SK-N-SH treated with all-trans-retinoic acid at 6 μM for 48 hours (cell line): Measurements from ENCODE around the gene PALD1.

Experiments
- ATAC-seq: fragments of 200-7000 bp; cut with Tn5 transposase; 3 replicates; pipeline ENCODE4 v1.9.1; 2020; ENCODE audit warnings: mild to moderate bottlenecking, moderate library complexity
- ARNTL ChIP-seq: fragments of 450-650 bp; formaldehyde crosslinking; IDR thresholded peaks from 2 replicates; pipeline ENCODE4 v1.5.0; 2020; ENCODE audit warnings: low read depth, mild to moderate bottlenecking, moderate library complexity, borderline replicate concordance
- BACH2 ChIP-seq: fragments of 250-450 bp; sonication (Bioruptor Pico); IDR thresholded peaks from 2 replicates; pipeline ENCODE4 v1.9.0; 2021; ENCODE audit warnings: mild to moderate bottlenecking, borderline replicate concordance
- CSDC2 ChIP-seq: fragments of 250-450 bp; sonication (Bioruptor Pico); IDR thresholded peaks from 2 replicates; pipeline ENCODE4 v1.5.0; 2020; ENCODE audit warnings: mild to moderate bottlenecking, moderate library complexity
- ESRRG ChIP-seq: fragments of 250-450 bp; sonication (Bioruptor Pico); IDR thresholded peaks from 2 replicates; pipeline ENCODE4 v1.6.1; 2021; ENCODE audit warnings: mild to moderate bottlenecking
- GLIS3 ChIP-seq: fragments of 250-450 bp; sonication (Bioruptor Pico); IDR thresholded peaks from 2 replicates; pipeline ENCODE4 v1.5.0; 2020; ENCODE audit warnings: mild to moderate bottlenecking, moderate library complexity
- ISL1 ChIP-seq: fragments of 250-450 bp; sonication (Bioruptor Pico); IDR thresholded peaks from 2 replicates; pipeline ENCODE4 v2.1.2; 2022; ENCODE audit warnings: mild to moderate bottlenecking, moderate library complexity
- OSR1 ChIP-seq: fragments of 250-450 bp; sonication (Bioruptor Pico); IDR thresholded peaks from 2 replicates; pipeline ENCODE4 v1.8.0; 2022; ENCODE audit warnings: moderate library complexity, mild to moderate bottlenecking, inconsistent platforms
- PPARA ChIP-seq: fragments of 250-450 bp; sonication (Bioruptor Pico); IDR thresholded peaks from 2 replicates; pipeline ENCODE4 v1.5.0; 2020; ENCODE audit warnings: mild to moderate bottlenecking, borderline replicate concordance
- RARB ChIP-seq: fragments of 250-450 bp; sonication (Bioruptor Pico); IDR thresholded peaks from 2 replicates; pipeline ENCODE4 v1.8.0; 2021; ENCODE audit warnings: mild to moderate bottlenecking, moderate library complexity
- TCF4 ChIP-seq: fragments of 250-450 bp; sonication (Bioruptor Pico); IDR thresholded peaks from 2 replicates; pipeline ENCODE4 v1.8.0; 2021; ENCODE audit warnings: mild to moderate bottlenecking, moderate library complexity, borderline replicate concordance
- TOX ChIP-seq: fragments of 250-450 bp; sonication (Bioruptor Pico); IDR thresholded peaks from 2 replicates; pipeline ENCODE4 v1.8.0; 2021; ENCODE audit warnings: mild to moderate bottlenecking, moderate library complexity, borderline replicate concordance
- ZC3H10 ChIP-seq: fragments of 250-450 bp; sonication (Bioruptor Pico); IDR thresholded peaks from 2 replicates; pipeline ENCODE4 v1.5.1; 2021; ENCODE audit warnings: mild to moderate bottlenecking, moderate library complexity
- ZFP3 ChIP-seq: fragments of 250-450 bp; sonication (Bioruptor Pico); IDR thresholded peaks from 2 replicates; pipeline ENCODE4 v1.5.0; 2020; ENCODE audit warnings: mild to moderate bottlenecking, moderate library complexity
- ZFP30 ChIP-seq: fragments of 450-650 bp; formaldehyde crosslinking; IDR thresholded peaks from 2 replicates; pipeline ENCODE4 v1.5.0; 2022; ENCODE audit warnings: mild to moderate bottlenecking, moderate library complexity
- ZNF565 ChIP-seq: fragments of 450-650 bp; formaldehyde crosslinking; conservative IDR thresholded peaks from 2 replicates; pipeline ENCODE4 v1.5.0; 2020; ENCODE audit warnings: low read depth, mild to moderate bottlenecking, moderate library complexity
- ZNF70 ChIP-seq: fragments of 450-650 bp; formaldehyde crosslinking; IDR thresholded peaks from 2 replicates; pipeline ENCODE4 v1.5.0; 2020; ENCODE audit warnings: mild to moderate bottlenecking, moderate library complexity
- TF ChIP-seq, protein P1 (sequence below): fragments of 250-450 bp; sonication (Bioruptor Pico); IDR thresholded peaks from 2 replicates; pipeline ENCODE4 v1.5.1; 2021; ENCODE audit warnings: mild to moderate bottlenecking, moderate library complexity
- TF ChIP-seq, protein P2 (sequence below): fragments of 250-450 bp; sonication (Bioruptor Pico); IDR thresholded peaks from 2 replicates; pipeline ENCODE4 v1.8.0; 2020; ENCODE audit warnings: mild to moderate bottlenecking, moderate library complexity, borderline replicate concordance
- TF ChIP-seq, protein P3 (sequence below): fragments of 250-450 bp; sonication (Bioruptor Pico); IDR thresholded peaks from 2 replicates; pipeline ENCODE4 v1.8.0; 2021; ENCODE audit warnings: low read depth, mild to moderate bottlenecking, moderate library complexity, borderline replicate concordance
- TF ChIP-seq, protein P4 (sequence below): fragments of 250-450 bp; sonication (Bioruptor Pico); IDR thresholded peaks from 2 replicates; pipeline ENCODE4 v1.5.1; 2020; ENCODE audit warnings: low read depth, mild to moderate bottlenecking, moderate library complexity
- TF ChIP-seq, protein P5 (sequence below): fragments of 250-450 bp; sonication (Bioruptor Pico); IDR thresholded peaks from 2 replicates; pipeline ENCODE4 v1.5.0; 2020; ENCODE audit warnings: mild to moderate bottlenecking, moderate library complexity

The PALD1 gene

DNA sequence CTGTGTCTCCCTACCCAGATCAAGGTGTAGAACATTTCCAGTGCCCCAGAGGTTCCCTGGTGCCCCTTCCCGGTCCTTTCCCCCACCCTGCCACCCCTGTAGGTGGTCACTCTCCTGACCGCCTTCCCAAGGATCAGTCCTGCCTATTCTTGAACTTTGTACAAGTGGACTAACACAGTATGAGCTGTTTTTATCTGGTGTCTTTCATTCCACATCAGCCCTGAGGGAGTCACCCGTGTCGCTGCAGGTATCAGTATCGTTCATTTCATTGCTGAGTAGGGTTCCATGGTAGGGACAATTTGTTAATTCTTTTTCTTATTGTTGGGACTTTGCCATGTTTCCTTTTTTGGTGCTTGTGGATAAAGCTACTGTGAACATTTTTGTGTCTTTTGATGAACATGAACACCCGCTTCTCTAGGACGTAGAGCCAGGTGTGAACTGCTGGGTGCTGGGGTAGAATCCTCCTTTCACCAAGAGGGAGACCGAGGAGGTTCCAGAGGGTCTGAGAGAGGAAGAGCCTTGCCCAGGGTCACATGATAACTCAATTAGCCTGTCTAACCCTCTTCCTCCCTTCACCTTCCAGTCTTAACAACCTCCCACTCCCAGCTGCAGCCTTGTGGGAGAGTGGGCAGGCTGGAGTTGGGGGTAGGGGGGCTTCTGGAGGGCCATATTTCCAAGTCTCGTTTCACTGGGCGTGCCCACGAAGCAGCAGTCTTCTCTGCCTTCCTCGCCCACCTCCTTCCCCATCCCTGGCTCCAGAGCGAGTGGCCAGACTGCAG is 18.0 kb downstream of the PALD1 start (continued):
- TF ChIP-seq, protein P1, sequence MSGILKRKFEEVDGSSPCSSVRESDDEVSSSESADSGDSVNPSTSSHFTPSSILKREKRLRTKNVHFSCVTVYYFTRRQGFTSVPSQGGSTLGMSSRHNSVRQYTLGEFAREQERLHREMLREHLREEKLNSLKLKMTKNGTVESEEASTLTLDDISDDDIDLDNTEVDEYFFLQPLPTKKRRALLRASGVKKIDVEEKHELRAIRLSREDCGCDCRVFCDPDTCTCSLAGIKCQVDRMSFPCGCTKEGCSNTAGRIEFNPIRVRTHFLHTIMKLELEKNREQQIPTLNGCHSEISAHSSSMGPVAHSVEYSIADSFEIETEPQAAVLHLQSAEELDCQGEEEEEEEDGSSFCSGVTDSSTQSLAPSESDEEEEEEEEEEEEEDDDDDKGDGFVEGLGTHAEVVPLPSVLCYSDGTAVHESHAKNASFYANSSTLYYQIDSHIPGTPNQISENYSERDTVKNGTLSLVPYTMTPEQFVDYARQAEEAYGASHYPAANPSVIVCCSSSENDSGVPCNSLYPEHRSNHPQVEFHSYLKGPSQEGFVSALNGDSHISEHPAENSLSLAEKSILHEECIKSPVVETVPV (CRISPR knock-in tag), result no peak
- TF ChIP-seq ZFP3 (CRISPR knock-in tag), result no peak

DNA sequence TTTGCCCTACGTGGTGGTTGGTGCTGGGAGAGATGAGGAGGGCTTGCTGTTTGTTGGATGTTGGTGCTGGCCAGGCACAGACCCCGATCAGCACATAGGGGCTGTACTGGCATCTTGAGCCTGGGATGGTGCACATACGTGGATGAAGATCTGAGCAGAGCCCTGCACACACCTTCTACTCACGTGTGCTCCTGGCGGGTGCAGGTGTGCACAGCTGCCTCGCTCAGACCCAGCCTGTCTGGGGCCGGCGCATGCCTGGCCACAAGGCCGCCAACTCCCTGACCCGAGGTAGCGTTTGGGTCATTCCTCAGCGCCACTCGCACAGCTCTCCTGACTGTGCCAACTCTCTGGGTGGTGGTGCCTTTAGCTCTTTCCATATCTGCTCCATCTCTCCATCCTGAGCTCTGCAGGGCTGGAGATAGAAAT is 18.6 kb downstream of the PALD1 start:
- no peak for ATAC-seq
- no peak for TF ChIP-seq CSDC2 (CRISPR knock-in tag)
- TF ChIP-seq ZFP30 (CRISPR knock-in tag), result no peak
- no peak for TF ChIP-seq PPARA (CRISPR knock-in tag)
- no peak for TF ChIP-seq TCF4
- TF ChIP-seq, protein P2, sequence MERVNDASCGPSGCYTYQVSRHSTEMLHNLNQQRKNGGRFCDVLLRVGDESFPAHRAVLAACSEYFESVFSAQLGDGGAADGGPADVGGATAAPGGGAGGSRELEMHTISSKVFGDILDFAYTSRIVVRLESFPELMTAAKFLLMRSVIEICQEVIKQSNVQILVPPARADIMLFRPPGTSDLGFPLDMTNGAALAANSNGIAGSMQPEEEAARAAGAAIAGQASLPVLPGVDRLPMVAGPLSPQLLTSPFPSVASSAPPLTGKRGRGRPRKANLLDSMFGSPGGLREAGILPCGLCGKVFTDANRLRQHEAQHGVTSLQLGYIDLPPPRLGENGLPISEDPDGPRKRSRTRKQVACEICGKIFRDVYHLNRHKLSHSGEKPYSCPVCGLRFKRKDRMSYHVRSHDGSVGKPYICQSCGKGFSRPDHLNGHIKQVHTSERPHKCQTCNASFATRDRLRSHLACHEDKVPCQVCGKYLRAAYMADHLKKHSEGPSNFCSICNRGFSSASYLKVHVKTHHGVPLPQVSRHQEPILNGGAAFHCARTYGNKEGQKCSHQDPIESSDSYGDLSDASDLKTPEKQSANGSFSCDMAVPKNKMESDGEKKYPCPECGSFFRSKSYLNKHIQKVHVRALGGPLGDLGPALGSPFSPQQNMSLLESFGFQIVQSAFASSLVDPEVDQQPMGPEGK (CRISPR knock-in tag), result no peak
- no peak for TF ChIP-seq ZNF70 (CRISPR knock-in tag)
- TF ChIP-seq, protein P3, sequence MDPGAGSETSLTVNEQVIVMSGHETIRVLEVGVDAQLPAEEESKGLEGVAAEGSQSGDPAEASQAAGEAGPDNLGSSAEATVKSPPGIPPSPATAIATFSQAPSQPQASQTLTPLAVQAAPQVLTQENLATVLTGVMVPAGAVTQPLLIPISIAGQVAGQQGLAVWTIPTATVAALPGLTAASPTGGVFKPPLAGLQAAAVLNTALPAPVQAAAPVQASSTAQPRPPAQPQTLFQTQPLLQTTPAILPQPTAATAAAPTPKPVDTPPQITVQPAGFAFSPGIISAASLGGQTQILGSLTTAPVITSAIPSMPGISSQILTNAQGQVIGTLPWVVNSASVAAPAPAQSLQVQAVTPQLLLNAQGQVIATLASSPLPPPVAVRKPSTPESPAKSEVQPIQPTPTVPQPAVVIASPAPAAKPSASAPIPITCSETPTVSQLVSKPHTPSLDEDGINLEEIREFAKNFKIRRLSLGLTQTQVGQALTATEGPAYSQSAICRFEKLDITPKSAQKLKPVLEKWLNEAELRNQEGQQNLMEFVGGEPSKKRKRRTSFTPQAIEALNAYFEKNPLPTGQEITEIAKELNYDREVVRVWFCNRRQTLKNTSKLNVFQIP (CRISPR knock-in tag), result no peak
- TF ChIP-seq GLIS3 (CRISPR knock-in tag), result no peak
- no peak for TF ChIP-seq ZFP3 (CRISPR knock-in tag)
- no peak for TF ChIP-seq ARNTL
- no peak for TF ChIP-seq OSR1
- TF ChIP-seq, protein P1 (CRISPR knock-in tag), result no peak
- no peak for TF ChIP-seq RARB
- TF ChIP-seq ISL1 (CRISPR knock-in tag), result no peak
- TF ChIP-seq ESRRG (CRISPR knock-in tag), result no peak
- TF ChIP-seq, protein P4, sequence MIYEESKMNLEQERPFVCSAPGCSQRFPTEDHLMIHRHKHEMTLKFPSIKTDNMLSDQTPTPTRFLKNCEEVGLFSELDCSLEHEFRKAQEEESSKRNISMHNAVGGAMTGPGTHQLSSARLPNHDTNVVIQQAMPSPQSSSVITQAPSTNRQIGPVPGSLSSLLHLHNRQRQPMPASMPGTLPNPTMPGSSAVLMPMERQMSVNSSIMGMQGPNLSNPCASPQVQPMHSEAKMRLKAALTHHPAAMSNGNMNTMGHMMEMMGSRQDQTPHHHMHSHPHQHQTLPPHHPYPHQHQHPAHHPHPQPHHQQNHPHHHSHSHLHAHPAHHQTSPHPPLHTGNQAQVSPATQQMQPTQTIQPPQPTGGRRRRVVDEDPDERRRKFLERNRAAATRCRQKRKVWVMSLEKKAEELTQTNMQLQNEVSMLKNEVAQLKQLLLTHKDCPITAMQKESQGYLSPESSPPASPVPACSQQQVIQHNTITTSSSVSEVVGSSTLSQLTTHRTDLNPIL (CRISPR knock-in tag), result no peak
- no peak for TF ChIP-seq ZNF565 (CRISPR knock-in tag)
- TF ChIP-seq, all 23 proteins: peak for 0

DNA sequence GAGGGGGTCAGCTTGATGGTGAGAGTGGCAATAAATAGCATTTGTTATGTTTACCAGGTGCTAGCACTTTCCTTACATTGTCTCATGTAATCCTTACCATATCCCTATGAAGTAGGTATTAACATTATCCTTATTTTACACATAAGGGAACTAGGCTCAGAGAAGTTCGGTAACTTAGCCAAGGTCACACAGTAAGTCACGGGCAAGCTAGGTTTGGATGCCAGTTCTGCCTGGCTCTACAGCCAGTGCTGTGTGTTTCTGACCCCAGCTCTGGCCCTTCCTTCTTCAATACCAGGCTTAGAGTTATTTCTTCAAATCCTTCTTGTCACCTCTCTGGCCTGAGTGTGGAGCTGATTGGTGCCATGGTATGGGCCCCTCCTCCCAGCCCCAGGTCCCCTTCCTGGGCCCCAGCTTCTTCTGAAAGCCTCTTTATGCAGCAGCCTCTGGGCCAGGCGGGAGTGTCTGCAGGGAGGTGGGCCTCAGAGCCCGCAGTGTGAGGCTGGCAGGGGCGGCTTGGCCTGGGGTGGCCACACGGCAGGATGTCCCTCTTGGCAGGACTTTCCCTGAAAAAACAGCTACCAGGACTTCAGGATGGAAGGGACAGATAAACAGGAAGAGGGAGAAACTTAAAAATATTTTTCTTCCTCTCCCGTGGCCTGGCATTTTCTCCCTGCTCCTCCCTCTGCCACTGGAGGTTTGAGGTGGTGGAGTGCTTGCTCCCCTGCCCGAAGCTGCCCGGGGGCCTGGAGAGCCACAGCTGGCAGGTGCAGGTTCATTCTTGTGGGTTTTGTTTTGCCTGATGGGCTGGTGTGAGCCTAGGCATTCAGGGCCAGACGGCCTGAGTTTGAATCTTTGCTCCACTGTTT is 20.6 kb downstream of the PALD1 start:
- ATAC-seq, result no peak
- TF ChIP-seq RARB (no peak), ISL1 (CRISPR knock-in tag) (no peak), ZNF565 (CRISPR knock-in tag) (no peak), TCF4 (no peak), ZFP30 (CRISPR knock-in tag) (no peak), BACH2 (CRISPR knock-in tag) (no peak), TOX (CRISPR knock-in tag) (no peak), GLIS3 (CRISPR knock-in tag) (no peak), ZC3H10 (CRISPR knock-in tag) (no peak), PPARA (CRISPR knock-in tag) (no peak)
- TF ChIP-seq, protein P2 (CRISPR knock-in tag), result no peak
- TF ChIP-seq, protein P4 (CRISPR knock-in tag), result no peak
- TF ChIP-seq, protein P5, sequence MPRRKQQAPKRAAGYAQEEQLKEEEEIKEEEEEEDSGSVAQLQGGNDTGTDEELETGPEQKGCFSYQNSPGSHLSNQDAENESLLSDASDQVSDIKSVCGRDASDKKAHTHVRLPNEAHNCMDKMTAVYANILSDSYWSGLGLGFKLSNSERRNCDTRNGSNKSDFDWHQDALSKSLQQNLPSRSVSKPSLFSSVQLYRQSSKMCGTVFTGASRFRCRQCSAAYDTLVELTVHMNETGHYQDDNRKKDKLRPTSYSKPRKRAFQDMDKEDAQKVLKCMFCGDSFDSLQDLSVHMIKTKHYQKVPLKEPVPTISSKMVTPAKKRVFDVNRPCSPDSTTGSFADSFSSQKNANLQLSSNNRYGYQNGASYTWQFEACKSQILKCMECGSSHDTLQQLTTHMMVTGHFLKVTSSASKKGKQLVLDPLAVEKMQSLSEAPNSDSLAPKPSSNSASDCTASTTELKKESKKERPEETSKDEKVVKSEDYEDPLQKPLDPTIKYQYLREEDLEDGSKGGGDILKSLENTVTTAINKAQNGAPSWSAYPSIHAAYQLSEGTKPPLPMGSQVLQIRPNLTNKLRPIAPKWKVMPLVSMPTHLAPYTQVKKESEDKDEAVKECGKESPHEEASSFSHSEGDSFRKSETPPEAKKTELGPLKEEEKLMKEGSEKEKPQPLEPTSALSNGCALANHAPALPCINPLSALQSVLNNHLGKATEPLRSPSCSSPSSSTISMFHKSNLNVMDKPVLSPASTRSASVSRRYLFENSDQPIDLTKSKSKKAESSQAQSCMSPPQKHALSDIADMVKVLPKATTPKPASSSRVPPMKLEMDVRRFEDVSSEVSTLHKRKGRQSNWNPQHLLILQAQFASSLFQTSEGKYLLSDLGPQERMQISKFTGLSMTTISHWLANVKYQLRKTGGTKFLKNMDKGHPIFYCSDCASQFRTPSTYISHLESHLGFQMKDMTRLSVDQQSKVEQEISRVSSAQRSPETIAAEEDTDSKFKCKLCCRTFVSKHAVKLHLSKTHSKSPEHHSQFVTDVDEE (CRISPR knock-in tag), result no peak
